GM23338 (cell line): ENCODE data around the gene PITX1. TPM values are rescaled to one million over a fixed set of nuclear protein-coding genes. Genes with fewer than 3 reads are reported as not detected.

ENCODE experiments used
- CREB1 ChIP-seq: fragments of 250-450 bp; sonication (Bioruptor Pico); IDR thresholded peaks from 2 replicates; pipeline ENCODE4 v1.5.0; 2020; ENCODE audit warnings: low read depth, mild to moderate bottlenecking, moderate library complexity
- CTCF ChIP-seq, 2 experiments: fragments of 200-600 bp in 1 of 2; sonication (generic) in 1 of 2; conservative IDR thresholded peaks; 2 replicates each; pipeline versions ENCODE4 v1.5.1 to v1.6.1; 2016 to 2017; ENCODE audit warnings: antibody characterized with exemption in 2 of 2, low read depth in 2 of 2, mild to moderate bottlenecking in 2 of 2, moderate library complexity in 1 of 2
- ETS1 ChIP-seq: IDR thresholded peaks from 2 replicates; pipeline ENCODE4 v1.6.1; 2016; ENCODE audit warnings: antibody characterized with exemption
- EZH2 ChIP-seq: fragments of 200-600 bp; sonication (generic); IDR thresholded peaks from one replicate; pipeline ENCODE4 v1.8.0; 2017; ENCODE audit warnings: antibody characterized with exemption, mild to moderate bottlenecking, low read depth; ENCODE audit not compliant: unreplicated experiment
- EZH2phosphoT487 ChIP-seq: fragments of 200-600 bp; sonication (generic); IDR thresholded peaks from one replicate; pipeline ENCODE4 v1.8.1; 2018; ENCODE audit warnings: antibody characterized with exemption; ENCODE audit not compliant: unreplicated experiment
- JUNB ChIP-seq: IDR thresholded peaks from one replicate; pipeline ENCODE4 v1.6.1; 2016; ENCODE audit warnings: antibody characterized with exemption; ENCODE audit not compliant: unreplicated experiment
- NANOG ChIP-seq: IDR thresholded peaks from 2 replicates; pipeline ENCODE4 v1.6.1; 2016; ENCODE audit warnings: antibody characterized with exemption, borderline replicate concordance
- POLR2AphosphoS5 ChIP-seq: IDR thresholded peaks from 2 replicates; pipeline ENCODE4 v1.6.1; 2016; ENCODE audit warnings: antibody characterized with exemption, low read depth
- REST ChIP-seq: IDR thresholded peaks from one replicate; pipeline ENCODE4 v1.6.1; 2018; ENCODE audit warnings: antibody characterized with exemption; ENCODE audit not compliant: unreplicated experiment
- STAT1 ChIP-seq: IDR thresholded peaks from one replicate; pipeline ENCODE4 v1.6.1; 2016; ENCODE audit warnings: antibody characterized with exemption; ENCODE audit not compliant: unreplicated experiment
- ZNF331 ChIP-seq: fragments of 250-450 bp; sonication (Bioruptor Pico); IDR thresholded peaks from 2 replicates; pipeline ENCODE4 v1.5.0; 2020; ENCODE audit warnings: low read depth, mild to moderate bottlenecking, moderate library complexity
- polyA plus RNA-seq: library from polyadenylated mRNA; unstranded; fragments of >200 nt; fragmentation: Nextera tagmentation; extraction: Ambion mirVana; gene quantifications from 2 replicates; pipeline ENCODE4 v1.2.1, GENCODE V29; 2016
- total RNA-seq: library from RNA; depleted of rRNA; stranded (reverse); fragments of >200 nt; shearing (Covaris generic); gene quantifications from 2 replicates; pipeline ENCODE4 v1.2.3, GENCODE V29; 2014

Gene PITX1
- total and polyA plus RNA-seq, 2 experiments from 2014 or later = not detected

GRCh38 chr5:135028791-135029476 is 5.1 kb downstream of the PITX1 start (continued):
- TF ChIP-seq JUNB = no peak
- TF ChIP-seq ETS1 = no peak
- no peak for TF ChIP-seq ZNF331 (CRISPR knock-in tag)
- no peak for TF ChIP-seq POLR2AphosphoS5
- TF ChIP-seq NANOG = no peak
- TF ChIP-seq CTCF (conservative IDR thresholded peaks at IDR 0.05; ENCODE audit: low read depth in 2 of 2) = no peak
- TF ChIP-seq CREB1 (CRISPR knock-in tag) = no peak
- peak; percentile 91 for TF ChIP-seq EZH2
- TF ChIP-seq REST = no peak
- peak; percentile 98 for TF ChIP-seq EZH2phosphoT487
- TF ChIP-seq STAT1 = no peak
